CD1c-positive myeloid dendritic cell (primary cell): ENCODE data around the gene LRR1.
"Not testable (repeated sequence)": the region's sequence is repeated elsewhere in the genome, so short reads cannot be mapped to it uniquely, and the experiment has no call there.

ENCODE experiments used
- DNase-seq: peaks from one replicate; pipeline ENCODE4 v3.0.0-alpha.2; 2016; ENCODE audit errors: extremely low spot score

The LRR1 gene, protein sequence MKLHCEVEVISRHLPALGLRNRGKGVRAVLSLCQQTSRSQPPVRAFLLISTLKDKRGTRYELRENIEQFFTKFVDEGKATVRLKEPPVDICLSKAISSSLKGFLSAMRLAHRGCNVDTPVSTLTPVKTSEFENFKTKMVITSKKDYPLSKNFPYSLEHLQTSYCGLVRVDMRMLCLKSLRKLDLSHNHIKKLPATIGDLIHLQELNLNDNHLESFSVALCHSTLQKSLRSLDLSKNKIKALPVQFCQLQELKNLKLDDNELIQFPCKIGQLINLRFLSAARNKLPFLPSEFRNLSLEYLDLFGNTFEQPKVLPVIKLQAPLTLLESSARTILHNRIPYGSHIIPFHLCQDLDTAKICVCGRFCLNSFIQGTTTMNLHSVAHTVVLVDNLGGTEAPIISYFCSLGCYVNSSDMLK

DNA sequence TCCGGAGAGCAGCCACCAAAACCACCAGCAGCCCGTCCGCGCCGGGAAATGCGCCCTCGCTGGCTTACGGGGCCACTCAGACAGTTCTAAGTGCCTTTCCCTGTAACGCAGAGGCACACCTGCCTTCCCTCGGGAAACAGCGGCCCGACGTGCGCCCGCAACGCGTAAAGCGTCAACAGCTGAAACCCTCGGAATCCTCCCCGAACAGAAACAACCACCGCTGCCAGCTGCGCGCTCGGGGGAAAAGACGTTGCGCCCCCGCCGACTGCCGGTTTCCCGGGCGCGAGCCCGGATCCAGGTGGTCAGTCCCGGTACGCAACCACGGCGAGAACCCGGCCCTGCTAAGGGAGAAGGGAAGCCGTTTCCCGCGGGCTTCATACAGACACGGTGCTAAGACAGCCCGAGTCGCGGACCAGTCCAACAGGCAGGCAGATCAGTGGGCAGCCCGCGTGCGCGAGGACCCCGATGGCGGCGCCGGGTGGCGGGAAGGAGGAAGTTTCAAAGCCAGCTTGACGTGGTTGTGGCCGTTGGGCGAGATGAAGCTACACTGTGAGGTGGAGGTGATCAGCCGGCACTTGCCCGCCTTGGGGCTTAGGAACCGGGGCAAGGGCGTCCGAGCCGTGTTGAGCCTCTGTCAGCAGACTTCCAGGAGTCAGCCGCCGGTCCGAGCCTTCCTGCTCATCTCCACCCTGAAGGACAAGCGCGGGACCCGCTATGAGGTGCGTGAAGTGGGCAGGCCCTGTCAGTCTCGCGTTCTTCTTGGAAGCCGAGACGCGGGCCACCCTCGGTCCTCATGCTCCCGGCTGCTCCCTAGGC, at the start of gene LRR1:
Gene LRR1 (plus strand): TSS at position 456 of the 816 bp plus-strand sequence. CDS start 81 bp downstream, at position 537.
- peak; percentile 87 for DNase-seq

DNA sequence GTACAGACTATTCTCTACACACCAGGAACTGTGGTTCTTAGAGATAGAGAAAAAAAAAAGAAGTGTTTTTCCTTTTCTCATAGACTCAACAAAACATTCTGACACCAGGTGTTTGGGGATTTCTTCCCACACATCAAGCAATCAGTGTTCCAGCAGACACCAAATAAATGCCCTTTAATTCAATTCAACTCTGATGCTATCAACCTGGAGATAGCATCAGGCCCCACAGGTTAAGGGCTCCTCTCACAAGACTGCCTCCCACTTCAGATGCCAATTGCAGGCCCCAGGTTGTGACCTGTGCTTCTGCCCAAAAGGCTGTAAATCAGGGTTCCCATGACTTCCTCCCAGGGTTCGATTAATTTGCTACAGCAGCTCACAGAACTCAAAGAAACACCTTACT, 49.3 kb upstream of the LRR1 start:
- DNase-seq, result no peak

DNA sequence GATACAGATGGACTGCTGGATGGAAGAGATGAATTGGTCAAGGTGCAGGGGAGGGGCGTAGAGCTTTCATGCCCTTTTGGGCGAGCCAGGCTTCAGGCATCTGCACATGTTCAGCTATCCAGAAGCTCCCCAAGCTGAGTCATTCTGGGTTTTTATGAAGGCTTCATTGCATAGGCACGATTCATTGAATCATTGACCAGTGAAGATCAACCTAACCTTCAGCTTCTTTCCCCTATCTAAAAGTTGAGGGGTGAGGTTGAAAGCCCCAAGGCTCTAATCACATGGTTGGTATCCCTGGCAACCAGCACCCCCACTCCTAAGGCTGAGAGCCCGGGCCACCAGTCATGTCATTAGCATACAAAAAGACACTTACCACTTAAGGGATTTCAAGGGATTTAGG, 48.9 kb upstream of the LRR1 start:
- no peak for DNase-seq

- DNase-seq, result no peak
Observed at GRCh38 chr14:49550286-49551184, 48.2 kb upstream of the LRR1 start.

DNA sequence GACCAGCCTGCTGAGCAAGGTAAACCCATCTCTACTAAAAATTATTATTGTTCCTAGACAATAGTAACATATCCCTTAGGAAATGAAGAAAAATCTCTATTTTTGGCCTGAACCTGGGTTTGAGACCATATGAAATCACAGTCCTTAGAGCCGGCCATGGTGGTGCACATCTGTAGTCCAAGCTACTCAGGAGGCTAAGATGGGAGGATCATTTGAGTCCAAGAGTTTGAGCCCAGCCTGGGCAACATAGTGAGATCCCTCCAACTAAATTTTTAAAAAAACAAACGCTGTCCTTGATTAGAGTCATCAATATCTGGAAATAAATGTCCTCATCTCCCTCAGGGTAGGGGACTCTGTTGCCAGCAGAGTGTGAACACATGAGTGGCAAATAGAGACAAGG, 47.2 kb upstream of the LRR1 start:
- DNase-seq, result no peak

DNA sequence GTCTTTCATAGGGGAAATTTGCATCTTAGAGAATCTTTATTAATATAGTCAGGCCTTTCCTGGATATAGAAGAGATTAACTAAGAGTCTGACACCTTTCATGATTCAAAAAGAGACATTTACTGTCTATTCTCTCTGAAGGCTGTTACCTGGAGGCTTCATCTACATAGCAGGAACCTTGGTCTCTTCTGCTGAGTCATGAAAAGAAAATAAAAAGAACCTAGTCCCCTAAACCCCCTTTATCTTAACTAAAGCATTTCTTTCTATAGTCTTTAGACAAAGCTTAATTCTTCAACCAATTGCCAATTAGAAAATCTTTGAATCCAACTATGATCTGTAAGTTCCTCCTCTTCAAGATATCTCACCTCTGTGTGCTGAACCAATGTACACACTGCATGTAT, 45.6 kb upstream of the LRR1 start:
- no peak for DNase-seq

GRCh38 chr14:49553892-49554291, 44.8 kb upstream of the LRR1 start:
- DNase-seq, result no peak

- no peak for DNase-seq
Observed at GRCh38 chr14:49559979-49560768, 38.6 kb upstream of the LRR1 start.

DNA sequence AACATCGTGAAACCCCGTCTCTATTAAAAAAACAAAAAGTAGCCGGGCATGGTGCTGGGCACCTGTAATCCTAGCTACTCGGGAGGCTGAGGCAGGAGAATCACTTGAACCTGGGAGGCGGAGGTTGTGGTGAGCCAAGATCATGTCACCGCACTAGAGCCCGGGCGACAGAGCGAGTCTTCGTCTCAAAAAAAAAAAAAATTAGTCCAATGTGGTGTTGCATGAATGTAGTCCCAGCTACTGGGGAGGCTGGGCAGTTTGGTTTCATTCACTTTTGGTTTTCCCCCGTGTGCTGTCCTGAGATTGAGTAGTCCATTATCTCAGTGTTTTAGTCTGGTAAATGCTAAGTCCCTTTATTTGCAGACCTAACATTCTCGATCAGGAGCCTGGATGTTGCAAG, 32.0 kb upstream of the LRR1 start:
- no peak for DNase-seq

DNA sequence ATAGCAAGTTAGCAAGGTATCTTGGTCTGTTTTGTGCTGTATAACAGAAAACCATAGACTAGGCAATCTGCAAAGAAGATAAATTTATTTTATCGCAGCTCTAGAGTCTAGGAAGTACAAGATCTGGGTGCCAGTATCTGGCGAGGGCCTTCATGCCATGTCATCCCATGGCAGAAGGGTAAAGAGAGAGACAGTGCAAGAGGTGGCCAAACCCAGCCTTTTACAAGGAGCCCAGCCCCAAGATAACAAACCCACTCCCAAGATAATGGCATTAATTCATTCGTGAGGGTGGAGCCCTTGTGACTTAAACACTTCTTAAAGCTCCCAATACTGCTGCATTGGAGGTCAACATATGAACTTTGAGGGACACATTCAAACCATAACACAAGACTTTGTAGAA, 29.5 kb upstream of the LRR1 start:
- no peak for DNase-seq

- DNase-seq, result no peak
Observed at GRCh38 chr14:49574038-49574437, 24.7 kb upstream of the LRR1 start.

DNA sequence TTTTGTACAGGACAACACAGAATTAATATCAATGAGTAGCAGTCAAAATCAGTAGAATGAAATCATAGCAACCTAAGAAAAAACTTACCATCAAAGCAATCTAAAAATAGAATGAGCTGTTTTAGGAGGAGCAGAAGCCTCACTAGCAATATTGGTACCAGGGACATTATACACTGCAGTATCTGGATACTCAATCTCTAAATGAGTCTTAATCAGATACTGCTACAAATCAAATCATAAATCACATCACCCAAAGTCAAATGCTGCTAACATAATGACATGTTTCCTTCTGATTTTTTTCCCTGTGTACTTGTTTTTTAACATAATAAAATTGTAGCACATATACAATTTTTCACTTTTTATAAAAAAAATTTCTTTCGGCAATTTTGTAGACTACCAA, 20.6 kb upstream of the LRR1 start:
- DNase-seq, result no peak

DNA sequence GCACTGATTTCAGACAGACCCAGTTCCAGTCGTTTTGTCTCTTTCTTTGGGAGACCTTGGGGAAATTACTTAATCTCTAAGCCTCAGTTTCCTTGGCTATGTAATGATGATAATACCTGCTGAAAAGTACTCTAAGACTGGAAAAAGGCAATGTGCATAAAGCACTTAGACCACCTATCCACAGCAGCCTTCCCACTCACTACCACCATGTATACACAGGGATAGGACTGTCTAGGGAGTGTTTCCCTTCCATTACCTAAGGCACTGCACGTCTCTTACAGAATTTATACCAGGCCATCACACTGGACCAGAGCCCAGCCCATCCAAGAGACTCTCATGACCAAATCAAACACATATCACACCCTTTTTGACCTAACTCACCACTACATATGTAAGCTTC, 18.9 kb upstream of the LRR1 start:
- no peak for DNase-seq

DNA sequence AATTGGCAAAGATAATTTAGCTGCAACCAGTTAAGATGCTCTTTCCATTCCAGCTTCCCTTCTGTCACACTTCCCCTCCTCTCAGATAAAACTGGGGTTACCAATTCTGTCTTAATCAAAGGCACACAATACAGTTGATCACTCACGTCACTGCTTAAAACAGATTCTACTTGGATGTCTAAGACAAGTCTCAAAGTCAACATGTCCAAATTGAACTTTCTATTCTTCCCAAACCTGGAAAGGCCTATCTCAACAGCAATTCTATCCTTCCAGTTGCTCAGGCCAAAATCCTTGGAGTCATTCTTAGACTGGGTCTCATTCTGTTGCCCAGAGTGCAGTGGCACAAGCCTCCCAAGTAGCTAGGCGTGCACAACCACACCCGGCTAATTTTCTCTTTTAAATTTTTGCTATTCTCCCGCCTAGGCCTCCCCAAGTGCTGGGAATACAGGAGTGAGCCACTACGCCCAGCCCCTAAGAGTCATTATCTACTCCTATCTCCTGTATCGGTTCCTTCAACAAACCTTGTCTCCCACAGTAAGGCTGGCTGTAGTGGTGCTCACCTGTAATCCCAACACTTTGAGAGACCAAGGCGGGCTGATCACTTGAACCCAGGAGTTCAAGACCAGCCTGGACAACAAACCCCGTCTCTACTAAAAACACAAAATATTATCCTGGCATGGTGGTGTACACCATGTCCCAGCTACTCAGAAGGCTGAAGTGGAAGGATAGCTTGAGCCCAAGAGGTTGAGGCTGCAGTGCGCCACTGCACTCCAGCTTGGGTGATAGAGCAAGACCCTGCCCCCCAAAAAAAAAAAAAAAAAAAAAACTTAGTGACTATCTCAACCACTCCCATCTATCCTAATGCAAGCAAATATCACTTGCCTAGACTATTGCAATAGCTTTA, 17.3 kb upstream of the LRR1 start:
- no peak for DNase-seq

DNA sequence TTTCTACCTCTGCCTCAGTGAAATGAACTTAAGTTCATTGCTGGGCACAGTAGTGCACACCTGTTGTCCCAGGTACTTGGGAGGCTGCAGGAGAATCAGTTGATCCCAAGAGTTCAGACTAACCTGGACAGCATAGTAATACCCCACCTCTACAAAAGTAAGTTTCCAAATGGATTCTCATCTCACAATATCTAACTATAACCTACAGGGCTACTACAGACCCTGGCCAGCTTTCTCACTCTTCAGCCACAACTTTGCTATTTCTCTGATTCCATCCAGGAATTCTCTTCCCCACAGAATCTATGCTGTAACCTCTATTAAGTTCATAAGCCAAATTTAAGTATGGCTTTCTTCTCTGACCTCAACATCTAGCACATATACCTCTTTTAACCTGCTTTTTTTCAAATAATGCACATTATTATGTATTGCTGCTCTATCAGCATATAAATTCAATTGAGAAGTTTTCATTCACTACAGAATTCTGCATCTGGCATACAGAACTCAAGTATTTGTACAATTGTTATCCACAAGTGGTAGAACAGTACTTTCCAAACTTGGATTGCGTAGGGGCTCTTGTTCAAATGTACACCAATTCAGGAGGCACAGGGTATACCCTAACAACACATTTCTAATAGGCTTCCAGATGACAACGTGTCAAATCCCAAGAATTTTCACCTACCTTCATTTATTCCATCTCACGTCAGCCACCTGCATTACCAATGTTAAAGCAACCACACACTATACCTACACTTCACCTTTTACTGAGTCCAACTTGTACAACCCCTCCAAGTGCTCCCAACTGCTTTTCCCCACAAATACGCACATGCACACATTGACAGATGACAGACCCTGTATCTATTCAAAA, 16.4 kb upstream of the LRR1 start:
- no peak for DNase-seq

- no peak for DNase-seq
Observed at GRCh38 chr14:49583629-49584028, 15.1 kb upstream of the LRR1 start.

- no peak for DNase-seq
Observed at GRCh38 chr14:49584058-49584457, 14.7 kb upstream of the LRR1 start.

DNA sequence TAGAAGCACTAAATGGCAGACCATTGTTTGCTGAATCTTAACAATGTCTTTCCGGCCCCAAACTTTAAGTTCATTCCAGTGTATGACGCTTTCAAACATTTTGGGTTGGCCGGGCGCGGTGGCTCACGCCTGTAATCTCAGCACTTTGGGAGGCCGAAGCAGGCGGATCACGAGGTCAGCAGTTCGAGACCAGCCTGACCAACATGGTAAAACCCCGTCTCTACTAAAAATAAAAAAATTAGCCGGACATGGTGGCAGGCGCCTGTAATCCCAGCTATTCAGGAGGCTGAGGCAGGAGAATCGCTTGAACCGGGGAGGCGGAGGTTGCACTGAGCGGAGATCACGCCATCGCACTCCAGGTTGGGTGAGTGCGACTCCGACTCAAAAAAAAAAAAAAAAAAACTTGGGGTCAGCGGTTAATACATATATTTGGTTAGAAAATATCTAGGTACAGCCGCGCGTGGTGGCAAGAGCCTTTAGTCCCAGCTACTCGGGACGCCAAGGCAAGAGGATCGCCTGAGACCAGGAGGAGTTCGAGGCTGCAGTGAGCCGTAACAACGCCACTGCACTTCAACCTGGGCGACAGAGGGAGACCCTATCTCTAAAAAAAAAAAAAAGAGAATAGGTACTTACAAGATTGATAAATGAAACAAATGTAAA, 13.6 kb upstream of the LRR1 start:
- not testable (repeated sequence) for DNase-seq
